GM21723 (cell line): ENCODE results near the gene LRP1.

Source experiments
- ATAC-seq: cut with Tn5 transposase; IDR thresholded peaks from one replicate; pipeline ENCODE4 v1.9.1; 2021; ENCODE audit warnings: mild to moderate bottlenecking, moderate library complexity; ENCODE audit not compliant: unreplicated experiment

Gene LRP1

DNA sequence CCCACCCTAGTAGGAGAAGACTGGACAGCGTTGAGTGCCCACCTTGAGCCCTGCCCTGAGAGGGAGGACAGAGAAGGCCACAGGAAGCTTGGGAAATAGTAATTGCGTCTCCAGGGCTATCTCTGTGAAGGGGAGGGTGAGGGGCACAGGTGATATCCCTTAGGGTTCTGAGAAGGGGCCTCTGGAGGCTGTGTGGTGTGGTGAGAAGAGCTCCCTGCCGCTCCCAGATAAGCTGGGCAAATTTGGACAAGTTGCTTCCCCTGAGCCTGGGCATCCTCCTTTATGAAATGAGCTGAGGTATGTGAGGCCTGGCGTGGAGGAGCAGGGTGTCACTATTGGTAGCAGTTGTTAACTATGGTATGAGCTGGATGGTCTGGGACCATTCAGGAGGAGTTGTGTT, 42.6 kb downstream of the LRP1 start:
- ATAC-seq = no peak

- ATAC-seq = no peak
These were observed 43.4 kb downstream of the LRP1 start for GRCh38 chr12:57171668-57172067.

GRCh38 chr12:57173089-57173488, 44.8 kb downstream of the LRP1 start:
- no peak for ATAC-seq

DNA sequence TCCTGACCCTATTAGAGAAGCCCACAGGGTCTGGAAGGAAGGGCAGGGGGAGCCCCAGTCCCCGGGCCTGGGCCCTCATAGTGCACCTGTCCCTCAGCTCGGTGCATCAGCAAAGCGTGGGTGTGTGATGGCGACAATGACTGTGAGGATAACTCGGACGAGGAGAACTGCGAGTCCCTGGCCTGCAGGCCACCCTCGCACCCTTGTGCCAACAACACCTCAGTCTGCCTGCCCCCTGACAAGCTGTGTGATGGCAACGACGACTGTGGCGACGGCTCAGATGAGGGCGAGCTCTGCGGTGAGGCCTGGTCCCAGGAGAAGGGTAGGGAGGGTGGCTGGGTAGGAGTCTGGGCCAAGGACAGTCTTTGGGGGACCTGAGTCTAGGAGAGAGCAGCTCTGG, 45.4 kb downstream of the LRP1 start:
- no peak for ATAC-seq

DNA sequence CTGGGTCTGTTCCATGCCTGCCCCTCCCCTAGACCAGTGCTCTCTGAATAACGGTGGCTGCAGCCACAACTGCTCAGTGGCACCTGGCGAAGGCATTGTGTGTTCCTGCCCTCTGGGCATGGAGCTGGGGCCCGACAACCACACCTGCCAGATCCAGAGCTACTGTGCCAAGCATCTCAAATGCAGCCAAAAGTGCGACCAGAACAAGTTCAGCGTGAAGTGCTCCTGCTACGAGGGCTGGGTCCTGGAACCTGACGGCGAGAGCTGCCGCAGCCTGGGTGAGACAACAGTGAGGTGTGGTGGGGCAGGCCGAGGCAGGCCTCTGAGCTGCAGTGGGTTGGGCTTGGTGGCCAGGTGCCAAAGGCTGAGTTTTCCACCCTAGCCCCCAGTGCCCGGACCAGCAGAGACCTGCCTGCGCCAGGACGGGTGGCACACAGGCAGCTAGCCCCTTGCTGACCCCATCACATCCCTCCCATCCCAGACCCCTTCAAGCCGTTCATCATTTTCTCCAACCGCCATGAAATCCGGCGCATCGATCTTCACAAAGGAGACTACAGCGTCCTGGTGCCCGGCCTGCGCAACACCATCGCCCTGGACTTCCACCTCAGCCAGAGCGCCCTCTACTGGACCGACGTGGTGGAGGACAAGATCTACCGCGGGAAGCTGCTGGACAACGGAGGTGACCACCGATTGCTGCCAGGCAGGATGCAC, 47.3 kb downstream of the LRP1 start:
- no peak for ATAC-seq

DNA sequence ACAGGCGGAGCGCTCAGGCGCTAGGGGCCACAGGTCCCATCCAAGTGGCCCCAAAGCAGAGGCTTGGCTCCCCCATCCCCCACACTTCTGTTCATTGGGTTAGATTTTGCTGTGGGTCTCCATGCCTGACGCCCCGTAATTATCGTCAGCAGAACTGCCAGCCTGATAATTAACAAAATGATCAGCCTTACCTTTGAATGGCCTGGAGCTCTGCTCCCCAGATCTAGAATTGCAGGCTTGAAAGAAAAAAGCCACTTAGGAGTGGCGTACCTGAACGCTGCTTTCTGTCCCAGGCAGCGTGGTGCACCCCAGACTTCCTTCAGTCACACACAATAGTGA, 47.8 kb downstream of the LRP1 start:
- ATAC-seq = no peak

DNA sequence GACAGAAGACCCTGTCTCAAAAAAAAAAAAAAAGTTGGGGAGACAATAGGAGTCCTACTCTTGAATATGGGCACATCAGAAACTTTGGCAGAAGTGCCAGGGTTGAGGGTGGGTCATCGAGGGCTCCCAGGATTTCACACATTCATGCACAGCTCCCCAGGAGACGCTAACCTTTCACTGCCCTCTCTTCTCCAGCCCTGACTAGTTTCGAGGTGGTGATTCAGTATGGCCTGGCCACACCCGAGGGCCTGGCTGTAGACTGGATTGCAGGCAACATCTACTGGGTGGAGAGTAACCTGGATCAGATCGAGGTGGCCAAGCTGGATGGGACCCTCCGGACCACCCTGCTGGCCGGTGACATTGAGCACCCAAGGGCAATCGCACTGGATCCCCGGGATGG, 48.6 kb downstream of the LRP1 start:
- no peak for ATAC-seq

GRCh38 chr12:57177354-57177753, 49.1 kb downstream of the LRP1 start:
- no peak for ATAC-seq

DNA sequence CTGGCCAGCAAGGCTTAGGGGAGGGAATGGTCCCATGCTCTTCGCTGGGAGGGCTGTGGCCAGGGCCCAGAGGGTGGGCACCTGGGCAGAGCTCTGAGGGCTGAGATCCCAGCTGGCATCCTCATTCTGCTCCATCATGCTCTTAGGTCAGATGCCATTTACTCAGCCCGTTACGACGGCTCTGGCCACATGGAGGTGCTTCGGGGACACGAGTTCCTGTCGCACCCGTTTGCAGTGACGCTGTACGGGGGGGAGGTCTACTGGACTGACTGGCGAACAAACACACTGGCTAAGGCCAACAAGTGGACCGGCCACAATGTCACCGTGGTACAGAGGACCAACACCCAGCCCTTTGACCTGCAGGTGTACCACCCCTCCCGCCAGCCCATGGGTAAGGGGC, 49.9 kb downstream of the LRP1 start:
- no peak for ATAC-seq

- no peak for ATAC-seq
These were observed 51.2 kb downstream of the LRP1 start for GRCh38 chr12:57179331-57180086.

DNA sequence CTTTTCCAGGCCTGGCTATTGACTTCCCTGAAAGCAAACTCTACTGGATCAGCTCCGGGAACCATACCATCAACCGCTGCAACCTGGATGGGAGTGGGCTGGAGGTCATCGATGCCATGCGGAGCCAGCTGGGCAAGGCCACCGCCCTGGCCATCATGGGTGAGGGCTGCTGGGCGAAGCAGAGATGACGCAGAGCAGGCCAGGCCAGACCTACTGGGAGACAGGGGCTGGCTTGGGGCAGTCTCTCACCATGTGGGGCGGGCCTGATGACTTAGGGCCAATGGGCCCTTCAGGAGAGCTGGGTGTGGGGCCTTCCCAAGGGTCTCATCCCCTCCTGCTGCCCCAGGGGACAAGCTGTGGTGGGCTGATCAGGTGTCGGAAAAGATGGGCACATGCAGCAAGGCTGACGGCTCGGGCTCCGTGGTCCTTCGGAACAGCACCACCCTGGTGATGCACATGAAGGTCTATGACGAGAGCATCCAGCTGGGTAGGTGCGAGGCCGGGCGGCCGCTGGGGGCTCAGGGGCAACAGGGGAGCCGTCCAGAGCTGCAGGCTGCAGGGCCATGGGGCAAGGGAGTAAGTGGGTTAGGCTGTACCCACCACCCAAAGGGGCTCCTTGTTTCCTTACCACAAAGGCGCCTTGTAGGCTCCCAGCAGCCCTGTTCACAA, 52.2 kb downstream of the LRP1 start:
- ATAC-seq = no peak

- ATAC-seq = no peak
These were observed 52.8 kb downstream of the LRP1 start for GRCh38 chr12:57181072-57181471.

DNA sequence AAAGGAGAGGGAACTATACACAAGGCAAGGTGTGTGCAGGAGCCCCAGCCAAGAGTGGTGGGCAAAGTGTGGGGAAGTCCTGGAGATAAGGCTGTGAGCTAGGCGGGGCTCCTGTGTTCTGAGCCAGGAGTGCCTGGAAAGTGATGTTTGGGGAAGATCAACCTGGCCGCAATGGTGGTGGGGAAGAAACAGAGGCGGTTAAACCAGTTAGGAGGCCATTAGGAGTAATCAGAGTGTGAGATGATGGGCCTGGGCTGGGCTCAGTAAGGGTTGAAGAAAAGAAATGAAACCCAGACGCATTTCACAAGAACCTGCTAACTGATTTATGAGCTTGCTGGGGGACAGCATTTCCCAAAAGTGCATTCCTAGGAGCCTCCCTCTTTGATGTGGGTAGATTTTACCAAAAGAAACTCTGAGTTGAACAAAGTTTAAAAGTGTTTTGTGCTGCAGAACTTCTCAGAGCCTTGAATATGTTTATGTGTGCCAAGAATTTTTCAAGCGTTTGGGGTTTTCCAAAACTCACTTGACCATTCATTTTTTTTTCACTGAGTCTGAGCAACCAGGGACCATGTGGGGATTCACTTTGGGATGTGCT, 53.4 kb downstream of the LRP1 start:
- no peak for ATAC-seq

GRCh38 chr12:57182918-57183575, 54.8 kb downstream of the LRP1 start:
- ATAC-seq = peak; percentile 89

GRCh38 chr12:57183939-57184725, 55.8 kb downstream of the LRP1 start:
- no peak for ATAC-seq

DNA sequence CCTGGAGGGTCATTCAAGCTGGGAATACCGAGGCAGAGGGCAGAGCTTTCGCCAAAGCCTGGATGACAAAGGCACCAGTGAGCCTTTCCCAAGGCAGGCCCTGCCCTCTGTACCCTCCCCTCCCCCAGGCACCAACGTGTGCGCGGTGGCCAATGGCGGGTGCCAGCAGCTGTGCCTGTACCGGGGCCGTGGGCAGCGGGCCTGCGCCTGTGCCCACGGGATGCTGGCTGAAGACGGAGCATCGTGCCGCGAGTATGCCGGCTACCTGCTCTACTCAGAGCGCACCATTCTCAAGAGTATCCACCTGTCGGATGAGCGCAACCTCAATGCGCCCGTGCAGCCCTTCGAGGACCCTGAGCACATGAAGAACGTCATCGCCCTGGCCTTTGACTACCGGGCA, 57.1 kb downstream of the LRP1 start:
- no peak for ATAC-seq

- no peak for ATAC-seq
These were observed 57.7 kb downstream of the LRP1 start for GRCh38 chr12:57185906-57186508.

DNA sequence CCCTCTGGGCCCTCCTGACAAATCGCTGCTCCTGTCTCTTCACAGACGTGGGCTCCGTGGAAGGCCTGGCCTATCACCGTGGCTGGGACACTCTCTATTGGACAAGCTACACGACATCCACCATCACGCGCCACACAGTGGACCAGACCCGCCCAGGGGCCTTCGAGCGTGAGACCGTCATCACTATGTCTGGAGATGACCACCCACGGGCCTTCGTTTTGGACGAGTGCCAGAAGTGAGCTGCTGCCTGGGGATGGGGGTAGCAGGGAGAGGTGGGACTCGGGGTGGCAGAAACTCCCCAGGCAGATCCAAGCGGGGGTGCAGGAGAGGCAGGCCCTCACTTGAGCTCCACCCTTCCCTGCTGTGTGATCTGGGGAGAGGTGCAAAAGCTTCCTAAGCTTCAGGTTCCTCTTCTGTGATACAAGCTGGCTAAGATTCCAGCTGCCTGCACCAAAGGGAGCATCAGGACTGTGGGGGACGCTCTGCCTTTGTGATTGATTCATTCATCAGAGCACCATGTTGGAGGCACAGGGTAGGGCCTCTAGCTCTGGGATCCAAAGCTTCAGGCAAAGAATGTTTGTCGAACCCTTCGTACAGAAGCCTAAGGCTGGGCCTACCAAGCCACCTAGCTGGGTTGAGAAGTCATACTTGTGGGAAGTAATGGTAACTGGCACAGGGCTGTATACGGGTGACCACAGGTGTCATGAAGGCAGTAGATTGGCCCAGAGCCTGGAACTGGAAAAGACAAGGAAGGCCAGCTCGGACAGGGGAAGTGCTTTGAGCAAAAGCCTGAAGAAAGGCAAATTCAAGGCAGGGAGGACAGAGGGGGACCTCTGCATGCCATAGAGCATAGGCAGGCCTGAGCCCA, 59.2 kb downstream of the LRP1 start:
- no peak for ATAC-seq

DNA sequence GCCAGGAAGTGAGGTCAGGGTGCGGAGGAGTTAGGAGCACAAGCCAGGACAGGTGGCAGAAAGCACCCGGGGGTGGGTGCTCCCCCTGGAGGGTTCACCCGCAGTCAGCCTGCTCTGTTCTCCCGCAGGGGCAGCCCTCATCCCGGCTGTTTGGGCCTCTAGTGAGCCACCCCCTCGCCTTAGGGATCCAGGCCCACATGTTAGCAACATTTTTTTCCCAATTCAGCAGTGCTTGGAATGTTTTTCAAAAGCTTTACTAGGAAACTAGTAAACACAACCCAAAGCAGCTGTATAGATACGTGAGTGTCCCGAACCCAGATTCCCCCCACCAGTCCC, 59.8 kb downstream of the LRP1 start:
- no peak for ATAC-seq
